HG03103 (cell line): ENCODE measurements around the gene GMEB1.
"Not testable (repeated sequence)": the region's sequence is repeated elsewhere in the genome, so short reads cannot be mapped to it uniquely, and the experiment has no call there.

Experiments used
- ATAC-seq: cut with Tn5 transposase; IDR thresholded peaks from one replicate; pipeline ENCODE4 v1.9.1; 2021; ENCODE audit warnings: low read depth; ENCODE audit not compliant: unreplicated experiment

Gene GMEB1, protein sequence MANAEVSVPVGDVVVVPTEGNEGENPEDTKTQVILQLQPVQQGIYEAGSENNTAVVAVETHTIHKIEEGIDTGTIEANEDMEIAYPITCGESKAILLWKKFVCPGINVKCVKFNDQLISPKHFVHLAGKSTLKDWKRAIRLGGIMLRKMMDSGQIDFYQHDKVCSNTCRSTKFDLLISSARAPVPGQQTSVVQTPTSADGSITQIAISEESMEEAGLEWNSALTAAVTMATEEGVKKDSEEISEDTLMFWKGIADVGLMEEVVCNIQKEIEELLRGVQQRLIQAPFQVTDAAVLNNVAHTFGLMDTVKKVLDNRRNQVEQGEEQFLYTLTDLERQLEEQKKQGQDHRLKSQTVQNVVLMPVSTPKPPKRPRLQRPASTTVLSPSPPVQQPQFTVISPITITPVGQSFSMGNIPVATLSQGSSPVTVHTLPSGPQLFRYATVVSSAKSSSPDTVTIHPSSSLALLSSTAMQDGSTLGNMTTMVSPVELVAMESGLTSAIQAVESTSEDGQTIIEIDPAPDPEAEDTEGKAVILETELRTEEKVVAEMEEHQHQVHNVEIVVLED

DNA sequence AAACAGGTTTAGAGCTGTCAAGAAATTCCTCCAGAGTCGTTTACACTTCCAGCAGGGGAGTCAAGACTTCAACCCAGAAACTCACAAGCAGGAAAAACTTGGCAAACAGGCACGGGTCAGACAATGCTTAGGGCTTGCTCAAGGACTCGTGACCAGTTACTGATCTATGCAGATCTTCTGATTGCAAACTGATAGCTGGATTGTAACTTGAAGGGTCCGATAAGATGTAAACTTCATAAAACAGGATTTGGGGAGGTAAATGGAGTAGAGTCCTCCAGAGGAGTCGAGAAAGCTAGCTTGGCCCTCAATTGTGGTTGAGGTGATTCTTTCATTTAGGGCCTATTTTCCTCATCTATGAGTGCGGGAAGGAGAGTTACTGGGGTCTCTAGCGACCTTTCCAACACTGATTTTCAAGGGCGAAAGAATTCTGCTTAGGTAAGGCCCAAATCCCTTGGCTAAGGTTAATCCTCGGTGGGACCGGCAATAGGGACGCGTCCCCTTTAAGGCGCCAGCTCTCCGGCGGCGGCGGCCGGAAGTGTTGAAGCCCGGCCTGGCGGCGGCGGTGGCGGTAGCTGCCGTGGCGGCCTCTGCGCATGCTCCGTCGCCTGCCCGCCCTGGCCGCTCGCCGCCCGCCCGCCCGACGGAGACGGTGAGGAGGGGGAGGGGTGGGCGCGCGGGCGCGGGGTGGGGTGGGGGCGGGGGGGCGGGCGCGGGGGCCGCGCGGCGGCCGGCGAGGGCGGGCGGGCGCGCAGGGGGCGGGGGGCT lies at the start of gene GMEB1:
TSS of gene GMEB1 (plus strand) at position 594 of the 765 bp plus-strand sequence. CDS start 14,829 bp downstream, outside the sequence.
- peak; percentile 59 for ATAC-seq

DNA sequence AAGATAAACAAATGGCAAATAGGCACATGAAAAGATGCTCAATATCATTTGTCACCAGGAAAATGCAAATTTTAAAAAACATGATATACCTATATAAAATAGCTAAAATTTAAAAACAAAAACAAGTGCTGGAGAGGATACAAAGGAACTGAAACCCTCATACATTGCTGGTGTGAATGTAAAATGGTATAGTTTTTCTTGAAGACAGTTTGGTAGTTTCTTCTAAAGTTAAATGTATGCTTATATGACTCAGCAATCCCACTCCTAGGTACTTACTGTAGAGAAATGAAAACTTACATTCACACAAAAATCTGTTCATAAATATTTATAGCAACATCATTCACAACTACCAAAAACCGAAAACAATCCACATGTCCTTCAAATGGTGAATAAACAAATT lies 36.9 kb upstream of the GMEB1 start:
- ATAC-seq: no peak

DNA sequence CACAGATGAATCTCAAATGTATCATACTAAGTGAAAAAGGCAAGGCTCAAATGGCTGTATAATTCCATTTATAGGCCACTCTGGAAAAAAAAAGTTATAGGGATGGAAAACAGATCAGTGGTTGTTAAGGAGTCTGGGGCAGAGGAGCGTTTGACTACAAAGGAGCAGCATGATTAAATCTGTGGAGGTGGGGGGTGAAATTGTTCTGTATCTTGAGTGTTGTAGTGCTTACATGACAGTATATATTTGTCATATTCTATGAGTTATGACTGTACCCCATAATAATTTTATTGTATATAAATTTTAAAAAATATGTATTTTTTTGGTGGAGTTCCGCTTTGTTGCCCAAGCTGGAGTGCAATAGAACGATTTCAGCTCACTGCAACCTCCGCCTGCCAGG lies 36.0 kb upstream of the GMEB1 start:
- ATAC-seq: no peak

DNA sequence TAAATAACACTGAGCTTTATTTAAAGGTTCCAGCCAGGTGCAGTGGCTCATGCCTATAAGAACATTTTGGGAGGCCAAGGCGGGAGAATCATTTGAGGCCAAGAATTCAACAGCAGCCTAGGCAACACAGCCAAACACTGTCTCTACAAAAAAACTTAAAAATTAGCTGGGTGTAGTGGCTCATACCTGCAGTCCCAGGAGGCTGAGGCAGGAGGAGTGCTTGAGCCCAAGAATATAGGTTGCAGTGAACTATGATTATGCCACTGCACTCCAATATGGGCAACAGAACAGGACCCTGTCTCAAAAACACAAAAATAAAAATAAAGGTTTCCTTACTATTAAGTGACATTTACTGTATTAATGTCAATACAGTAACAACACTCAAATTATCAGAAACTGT lies 27.8 kb upstream of the GMEB1 start:
- ATAC-seq: no peak

DNA sequence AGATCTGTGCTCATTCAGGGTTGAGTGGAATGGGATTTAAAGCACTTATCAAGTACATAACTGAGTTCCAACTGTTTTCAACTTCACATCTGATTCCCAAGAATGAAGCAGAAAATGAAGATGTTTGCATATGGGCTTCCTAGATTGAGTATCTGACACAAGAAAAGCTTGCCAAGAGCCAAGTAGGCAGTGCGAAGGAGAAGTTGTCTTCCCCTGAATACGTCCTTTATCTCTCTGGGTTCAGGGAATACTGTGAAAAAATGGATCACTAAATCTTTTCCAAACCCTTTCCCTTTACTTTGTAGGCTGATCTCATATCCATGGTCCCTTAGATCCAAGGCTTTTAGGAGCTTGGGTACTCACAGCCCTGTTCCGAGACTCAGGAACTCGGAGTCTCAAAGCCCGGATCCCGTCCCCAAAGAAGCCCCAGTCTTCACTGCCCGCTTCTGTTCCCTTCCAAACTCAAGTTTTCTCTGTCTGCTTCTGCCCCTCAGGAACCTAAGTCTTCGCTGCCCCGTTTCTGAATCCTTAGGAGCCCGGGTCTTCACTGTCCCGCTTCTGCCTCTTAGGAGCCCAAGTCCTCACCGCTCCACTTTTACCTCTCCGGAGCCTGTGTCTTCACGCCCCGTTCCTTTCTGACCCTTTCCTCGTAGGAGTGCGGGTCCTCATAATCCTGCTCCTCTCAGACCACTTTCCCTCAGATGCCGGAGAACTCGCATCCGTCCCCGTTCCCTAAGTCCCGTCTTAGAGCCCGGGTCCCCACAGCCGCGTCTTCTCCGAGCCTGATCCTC lies 26.3 kb upstream of the GMEB1 start:
- peak; percentile 13 for ATAC-seq

DNA sequence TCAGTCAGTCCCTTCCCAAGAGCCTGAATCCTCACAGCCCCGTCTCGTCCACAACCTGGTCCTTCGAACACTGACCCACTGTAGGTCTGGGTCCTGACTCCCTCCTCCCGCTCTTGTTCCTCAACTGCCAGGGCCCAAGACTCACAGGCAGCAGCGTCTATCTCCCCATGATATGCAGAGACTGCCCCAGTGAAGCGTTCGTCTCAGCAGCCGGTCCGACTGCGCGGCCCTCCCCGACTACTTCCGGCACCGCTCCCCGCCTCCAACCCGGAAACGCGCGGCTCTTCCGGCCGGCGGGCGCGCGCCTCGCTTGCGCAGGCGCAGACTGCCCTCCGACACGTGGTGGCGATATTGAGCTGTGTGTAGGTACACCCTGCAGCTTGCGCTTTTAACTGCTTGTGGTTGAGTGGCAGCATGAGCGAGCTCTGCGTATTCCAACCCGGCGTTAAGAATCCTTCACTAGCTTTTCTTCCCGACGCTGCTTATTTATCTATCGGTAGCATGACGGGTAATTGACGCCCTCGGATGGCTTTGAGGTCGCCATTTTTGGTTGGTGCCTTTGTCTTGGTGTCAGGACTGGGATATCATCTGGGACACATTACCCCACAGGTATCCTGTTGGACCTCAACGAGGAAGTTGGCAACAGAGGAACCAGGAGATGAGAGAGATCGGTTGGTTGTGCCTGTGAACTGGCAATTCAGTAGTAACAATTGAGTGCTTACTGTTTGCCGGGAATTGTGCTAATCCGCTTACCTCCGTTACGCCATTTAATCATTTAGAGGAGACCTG lies 25.5 kb upstream of the GMEB1 start, which contains the start of gene TAF12:
TSS of gene TAF12 (minus strand) at position 221 of the 789 bp plus-strand sequence. CDS start 20,986 bp downstream, outside the sequence.
- peak; percentile 62 for ATAC-seq

DNA sequence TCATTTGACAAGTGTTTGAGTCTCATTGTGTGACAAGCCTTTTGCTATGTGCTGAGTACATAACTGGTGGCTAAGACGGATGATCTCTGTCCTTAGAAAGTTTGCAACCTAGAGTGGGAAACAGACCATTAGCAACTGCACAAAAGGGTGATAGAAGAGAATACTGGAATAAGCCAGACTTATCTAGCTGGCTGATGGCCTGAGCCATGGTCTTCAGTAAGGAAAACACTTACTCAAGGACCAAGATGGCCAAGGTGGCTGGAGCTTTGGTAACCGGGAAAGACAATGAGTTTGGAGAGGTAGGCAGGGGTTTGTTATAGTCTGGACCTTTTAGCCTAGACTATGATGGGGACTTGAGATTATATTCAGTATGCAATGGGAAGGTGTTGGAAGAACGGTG lies 24.1 kb upstream of the GMEB1 start:
- no peak for ATAC-seq

DNA sequence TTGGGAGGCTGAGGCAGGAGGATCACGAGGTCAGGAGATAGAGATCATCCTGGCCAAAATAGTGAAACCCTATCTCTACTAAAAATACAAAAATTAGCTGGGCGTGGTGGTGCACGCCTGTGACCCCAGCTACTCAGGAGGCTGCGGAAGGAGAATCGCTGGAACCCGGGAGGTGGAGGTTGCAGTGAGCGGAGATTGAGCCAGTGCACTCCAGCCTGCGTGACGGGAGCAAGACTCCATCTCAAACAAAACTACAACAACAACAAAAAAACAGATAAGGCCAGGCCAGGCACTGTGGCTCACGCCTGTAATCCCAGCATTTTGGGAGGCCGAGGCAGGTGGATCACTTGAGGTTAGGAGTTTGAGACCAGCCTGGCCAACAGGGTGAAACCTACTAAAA lies 23.2 kb upstream of the GMEB1 start:
- ATAC-seq: not testable (repeated sequence)

DNA sequence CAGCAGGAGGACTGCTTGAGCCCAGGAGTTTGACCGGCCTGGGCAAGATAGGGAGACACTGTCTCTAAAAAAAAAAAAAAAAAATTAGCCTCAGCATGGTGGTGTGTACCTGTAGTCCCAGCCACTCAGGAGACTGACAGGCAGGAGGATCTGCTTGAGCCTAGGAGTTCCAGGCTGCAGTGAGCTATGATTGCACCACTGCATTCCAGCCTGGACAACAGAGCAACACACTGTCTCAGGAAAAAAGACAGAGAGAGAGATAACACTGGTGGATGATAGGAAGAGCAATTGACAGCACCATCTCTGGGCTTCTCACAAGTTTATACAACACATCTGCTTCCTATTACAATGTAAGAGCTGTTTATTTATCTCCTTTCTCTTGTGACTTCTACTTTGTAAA lies 22.5 kb upstream of the GMEB1 start:
- ATAC-seq: no peak

DNA sequence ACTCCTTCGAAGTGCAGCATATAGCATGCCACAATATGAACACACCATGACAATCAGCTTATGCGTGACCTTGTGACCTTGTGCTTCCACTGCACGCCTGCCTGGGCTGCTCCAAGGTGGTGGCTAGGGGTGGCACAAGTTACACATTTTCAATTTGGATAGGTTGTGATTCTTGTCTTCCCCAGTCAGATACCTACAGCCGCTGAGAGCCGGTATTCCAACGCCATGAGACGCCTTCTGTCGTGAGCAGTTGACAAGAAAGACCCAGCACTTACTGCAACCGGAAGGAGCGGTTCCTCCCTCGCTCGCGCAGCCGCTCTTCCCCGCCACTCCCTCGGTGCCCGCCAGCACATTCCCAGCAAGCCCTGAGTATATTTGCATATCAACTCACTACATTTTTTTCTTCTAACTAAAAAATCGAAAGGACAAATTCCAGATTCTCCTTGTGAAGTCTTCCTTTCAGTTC lies 20.5 kb upstream of the GMEB1 start:
- peak; percentile 71 for ATAC-seq

DNA sequence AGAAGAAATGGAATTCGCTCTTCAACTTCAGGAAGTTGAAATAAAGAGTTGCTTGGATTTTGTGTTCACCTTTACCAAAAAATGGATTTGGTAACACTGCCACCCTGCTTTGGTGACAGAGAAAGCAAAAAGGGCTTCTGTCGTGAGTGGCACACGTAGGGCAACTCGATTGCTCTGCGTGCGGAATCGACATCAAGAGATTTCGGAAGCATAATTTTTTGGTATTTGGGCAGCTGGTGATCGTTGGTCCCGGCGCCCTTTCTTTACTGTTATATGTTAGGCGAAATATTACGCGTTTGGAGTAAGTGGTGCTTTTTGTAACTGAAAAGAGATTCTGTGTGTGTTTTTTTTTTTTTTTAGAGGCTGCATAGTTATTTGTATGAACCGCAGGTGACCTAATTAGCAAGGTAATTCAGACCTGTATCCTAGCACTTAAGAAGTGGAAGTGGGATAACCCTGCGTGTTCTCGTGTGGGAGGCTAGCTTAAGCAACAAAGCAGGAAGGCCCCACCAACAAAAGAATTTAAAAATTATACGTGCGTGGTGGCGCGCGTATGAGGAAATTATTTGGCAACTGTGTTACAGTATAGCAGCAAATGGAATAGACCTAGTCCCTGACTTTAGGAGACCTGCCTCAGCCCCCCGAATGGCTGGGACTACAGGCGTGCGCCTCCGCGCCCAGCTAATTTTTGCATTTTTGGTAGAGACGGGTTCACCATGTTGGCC lies 19.9 kb upstream of the GMEB1 start, which contains the start of gene RNU11:
TSS of gene RNU11 (plus strand) at position 127 of the 725 bp plus-strand sequence.
- ATAC-seq: peak; percentile 41

DNA sequence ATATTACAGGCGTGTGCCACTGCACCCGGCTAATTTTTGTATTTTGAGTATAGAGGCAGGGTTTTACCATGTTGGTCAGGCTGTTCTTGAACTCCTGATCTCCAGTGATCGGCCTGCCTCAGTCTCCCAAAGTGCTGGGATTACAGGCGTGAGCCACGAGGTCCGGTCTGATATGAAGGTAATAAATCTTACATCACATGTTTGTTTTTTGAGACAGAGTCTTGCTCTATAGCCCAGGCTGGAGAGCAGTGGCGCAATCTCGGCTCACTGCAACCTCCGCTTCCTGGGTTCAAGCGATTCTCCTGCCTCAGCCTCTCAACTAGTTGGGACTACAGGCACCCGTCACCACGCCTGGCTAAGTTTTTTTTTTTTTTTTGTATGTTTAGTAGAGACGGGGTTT lies 15.5 kb upstream of the GMEB1 start:
- ATAC-seq: not testable (repeated sequence)

DNA sequence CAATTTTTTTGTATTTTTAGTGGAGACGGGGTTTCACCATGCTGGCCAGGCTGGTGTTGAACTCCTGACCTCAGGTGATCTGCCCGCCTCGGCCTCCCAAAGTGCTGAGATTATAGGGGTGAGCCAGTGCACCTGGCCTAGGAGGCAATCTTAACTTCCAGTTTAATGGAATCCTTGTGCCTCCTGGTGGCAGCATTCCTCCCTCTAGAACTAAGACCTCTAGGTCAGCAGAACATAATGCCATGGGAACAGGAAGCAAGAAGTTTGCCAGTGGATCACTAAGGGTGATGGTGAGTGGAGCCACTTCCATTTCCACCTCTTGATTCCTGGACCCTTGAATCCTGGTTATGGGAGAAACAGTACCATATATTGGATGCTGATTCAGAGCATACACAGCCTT lies 14.7 kb upstream of the GMEB1 start:
- not testable (repeated sequence) for ATAC-seq

DNA sequence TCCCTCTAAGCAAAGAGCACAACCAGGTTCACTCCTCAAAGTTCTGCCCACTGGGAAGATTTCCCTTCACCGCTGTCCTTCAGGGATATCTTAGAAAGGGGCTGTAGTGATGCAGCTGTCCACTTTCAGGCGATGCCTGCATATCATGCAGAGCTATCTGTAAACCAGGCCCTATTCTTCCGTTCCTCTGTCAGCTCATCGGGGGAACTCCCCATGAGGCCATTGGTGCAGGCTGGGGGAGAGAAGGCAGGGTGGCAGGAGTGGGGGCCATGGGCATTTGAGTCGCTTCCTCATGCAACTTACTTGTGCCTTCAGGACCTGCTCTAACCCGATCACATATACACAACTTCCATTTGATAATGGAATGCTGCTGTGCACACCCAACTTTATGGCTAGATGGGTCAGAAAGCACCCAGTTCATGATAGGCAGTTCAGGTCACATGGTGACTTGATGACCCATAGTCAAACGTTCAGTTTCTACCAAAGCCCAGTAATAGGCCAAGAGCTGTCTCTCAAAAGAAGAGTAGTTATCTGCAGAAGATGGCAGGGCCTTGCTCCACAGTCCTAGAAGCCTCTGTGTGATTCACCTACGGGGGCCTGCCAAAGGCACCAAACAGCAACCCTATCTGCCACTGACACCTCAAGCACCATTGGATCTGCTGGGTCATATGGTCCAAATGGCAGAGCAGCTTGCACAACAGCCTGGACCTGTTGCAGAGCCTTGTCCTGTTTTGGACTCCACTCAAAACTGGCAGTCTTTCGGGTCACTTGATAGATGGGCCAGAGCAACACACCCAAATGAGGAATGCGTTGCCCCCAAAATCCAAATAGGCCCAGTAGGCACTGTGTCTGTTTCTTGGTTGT lies 12.9 kb upstream of the GMEB1 start:
- not testable (repeated sequence) for ATAC-seq

DNA sequence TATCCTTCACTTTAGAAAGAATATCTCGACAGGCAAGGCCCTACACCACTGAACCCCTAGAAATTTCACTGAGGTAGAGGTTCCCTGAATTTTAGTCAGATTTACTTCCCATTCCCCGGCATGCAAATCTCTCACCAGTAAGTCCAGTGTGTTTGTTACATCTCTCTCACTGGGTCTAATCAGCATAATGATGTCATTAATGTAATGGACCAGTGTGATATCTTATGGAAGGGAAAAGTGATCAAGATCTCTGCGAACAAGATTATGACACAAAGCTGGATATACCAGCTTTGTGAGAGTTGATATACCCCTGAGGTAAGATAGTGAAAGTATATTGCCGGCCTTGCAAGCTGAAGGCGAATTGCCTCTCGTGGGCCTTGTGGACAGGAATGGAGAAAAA lies 12.2 kb upstream of the GMEB1 start:
- ATAC-seq: no peak

DNA sequence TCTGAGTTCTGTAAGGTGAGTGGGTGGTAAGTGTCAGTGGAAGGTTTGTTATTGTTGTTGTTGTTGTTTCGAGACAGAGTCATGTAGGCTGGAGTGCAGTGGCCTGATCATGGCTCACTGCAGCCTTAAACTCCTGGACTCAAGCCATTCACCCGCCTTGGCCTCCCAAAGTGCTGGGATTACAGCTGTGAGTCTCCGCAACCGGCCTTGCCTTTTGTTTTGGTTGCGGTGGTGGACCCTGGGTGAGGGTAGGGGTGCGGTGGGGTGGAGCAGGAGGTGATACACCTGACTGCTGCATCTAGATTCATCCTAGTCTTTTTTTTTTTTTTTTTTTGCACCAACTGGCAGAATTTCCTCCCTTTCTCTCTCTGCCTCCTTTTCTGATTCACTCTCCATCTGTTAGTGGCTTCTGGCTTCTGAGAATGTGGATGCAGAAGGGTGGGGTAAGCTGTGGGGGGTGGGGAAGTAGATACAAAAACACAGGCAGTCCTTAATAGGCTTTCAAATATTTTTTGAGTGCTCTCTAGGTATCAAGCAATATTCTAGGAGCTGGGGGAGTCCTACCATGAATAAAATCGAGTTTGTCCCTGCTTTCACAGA lies 4.6 kb upstream of the GMEB1 start:
- ATAC-seq: no peak

DNA sequence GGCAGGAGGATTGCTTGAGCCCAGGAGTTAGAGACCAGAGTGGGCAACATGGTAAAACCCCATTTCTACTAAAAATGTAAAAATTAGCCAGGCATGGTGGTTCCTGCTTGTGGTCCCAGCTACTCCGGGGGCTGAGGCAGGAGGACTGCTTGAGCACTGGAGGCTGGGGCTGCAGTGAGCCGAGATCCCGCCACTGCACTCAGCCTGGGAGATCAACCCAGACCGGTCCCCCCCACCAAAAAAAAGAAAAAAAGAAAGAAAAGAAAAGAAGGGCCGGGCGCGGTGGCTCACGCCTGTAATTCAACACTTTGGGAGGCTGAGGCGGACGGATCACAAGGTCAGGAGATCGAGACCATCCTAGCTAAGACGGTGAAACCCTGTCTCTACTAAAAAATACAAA lies 1.8 kb upstream of the GMEB1 start:
- no peak for ATAC-seq
